ENCODE data around the gene TBL1XR1. TPM values are rescaled to one million over a fixed set of nuclear protein-coding genes. Genes with fewer than 3 reads are reported as not detected.
A peak's percentile ranks its signal among the peaks of the same experiment; 100 is the strongest.

Gene TBL1XR1
- total and polyA plus RNA-seq, 2 of the 8 experiments (the other 6 are each of a cell fraction or from before 2014, with no cell fraction given): 28.1 to 147 TPM

GRCh38 chr3:177181418-177181817, 15.9 kb downstream of the TBL1XR1 start:
- H3K4me3 ChIP-seq (ENCODE audit: extremely low read depth in 1 of 4, insufficient read depth in 2 of 4, low read depth in 3 of 4, low read length in 4 of 4): no peak overlapping the region
- no peak overlapping the region for H4K8ac ChIP-seq (ENCODE audit: extremely low read depth, insufficient read depth, low read length)
- H3K18ac ChIP-seq (ENCODE audit: extremely low read depth, low read length): no peak overlapping the region
- WGBS, 2 experiments (ENCODE audit: extremely low coverage in 1 of 2, insufficient coverage in 1 of 2, insufficient read length in 1 of 2, insufficient replicate concordance in 2 of 2, low coverage in 1 of 2, low lambda C conversion rate in 2 of 2, missing lambda C conversion rate in 1 of 2): 85% methylated on average over 4 of the region's 5 CpGs; no CpG with 5 or more reads in 1 of the 2 experiments
- H3K27me3 ChIP-seq (replicated peaks in 1 of 4; ENCODE audit: control insufficient read depth in 3 of 4, extremely low read depth in 1 of 4, insufficient read depth in 3 of 4, low read length in 3 of 4): no peaks in the 10 kb centered on the region
- H3K23ac ChIP-seq (ENCODE audit: insufficient read length): no peak overlapping the region
- H3K79me1 ChIP-seq (ENCODE audit: low read depth, low read length): no peaks in the 10 kb centered on the region; the same call in 1 of the 2 replicates
- no peak overlapping the region for H2BK120ac ChIP-seq (replicated peaks; ENCODE audit: low read depth, low read length)
- ChIA-PET CTCF (ENCODE audit: partially characterized antibody) (interaction anchor here (1.2 kb wide), 1 partner anchor 10 kb away, joined by 4 read pairs; no protein-coding TSS in a partner anchor), POLR2A (ENCODE audit: partially characterized antibody) (interaction anchor here (1.0 to 2.3 kb wide), 2 partner anchors 11 to 12 kb away, joined by 3 to 6 read pairs; no protein-coding TSS in a partner anchor)
- H3K4me1 ChIP-seq (replicated peaks in 1 of 4; ENCODE audit: control insufficient read depth in 3 of 4, insufficient read depth in 4 of 4, low read length in 3 of 4): peaks cover 0 to 6% (median under 1%) of the 10 kb centered on the region in 4 experiments; a peak in 3 of 7 replicates
- H3K4me2 ChIP-seq (ENCODE audit: insufficient read depth in 1 of 2, low read depth in 2 of 2, low read length in 2 of 2): no peak overlapping the region
- no peak overlapping the region for H2BK20ac ChIP-seq (ENCODE audit: low read length)
- peaks cover 82 to 100% of the 10 kb centered on the region in 2 experiments for H3K79me2 ChIP-seq (ENCODE audit: control insufficient read depth in 1 of 2, insufficient read depth in 2 of 2, low read length in 2 of 2)
- peaks cover 24 to 36% of the 10 kb centered on the region in 2 experiments for H4K20me1 ChIP-seq (replicated peaks in 1 of 2; ENCODE audit: control insufficient read depth in 1 of 2, insufficient read depth in 2 of 2, low read length in 2 of 2)
- no peak overlapping the region for H4K91ac ChIP-seq (replicated peaks; ENCODE audit: insufficient read length, low read length)
- H2BK5ac ChIP-seq (ENCODE audit: low read depth, low read length): no peak overlapping the region
- no peak overlapping the region for H3K14ac ChIP-seq (ENCODE audit: insufficient read length)
- H2AFZ ChIP-seq (ENCODE audit: low read length): no peak overlapping the region
- H2BK12ac ChIP-seq (ENCODE audit: low read depth, low read length): no peak overlapping the region
- no peaks in the 10 kb centered on the region for H3K36me3 ChIP-seq (ENCODE audit: control insufficient read depth in 2 of 4, insufficient read depth in 4 of 4, low read length in 3 of 4)
- H3K9me3 ChIP-seq (ENCODE audit: insufficient read depth in 2 of 2, low read depth in 1 of 2, low read length in 1 of 2): no peaks in the 10 kb centered on the region
- no peak overlapping the region for H4K5ac ChIP-seq (ENCODE audit: insufficient read length, low read depth, low read length)
- no peak overlapping the region for H3K56ac ChIP-seq (replicated peaks; ENCODE audit: insufficient read length, low read depth, low read length)
- no peak overlapping the region for H3K27ac ChIP-seq (ENCODE audit: low read depth, low read length)
- H3K23me2 ChIP-seq (ENCODE audit: low read depth, low read length): no peaks in the 10 kb centered on the region
- no peak overlapping the region for H3K9ac ChIP-seq (replicated peaks in 1 of 4; ENCODE audit: extremely low read depth in 1 of 4, low read depth in 3 of 4, low read length in 3 of 4)
- no peak for FAIRE-seq
- no peak overlapping the region for H2BK15ac ChIP-seq (ENCODE audit: low read length)
- peak overlapping the region; percentile 9; the same call in 1 of the 2 replicates for H2AK5ac ChIP-seq (ENCODE audit: low read depth, low read length)
- H3K4ac ChIP-seq (replicated peaks; ENCODE audit: insufficient read length, low read depth, low read length): no peak overlapping the region
- DNase-seq (ENCODE audit: low read depth in 1 of 2, low spot score in 2 of 2): no peak
- TF ChIP-seq NANOG (IDR thresholded peaks at IDR 0.05; ENCODE audit: insufficient read depth, low read depth, low read length, poor library complexity, severe bottlenecking): no peak
- TF ChIP-seq SIX5 (IDR thresholded peaks at IDR 0.05; ENCODE audit: low read depth, low read length): no peak
- no peak for TF ChIP-seq EGR1 (IDR thresholded peaks at IDR 0.05; ENCODE audit: borderline replicate concordance, low read depth, low read length)
- no peak for TF ChIP-seq SUZ12 (IDR thresholded peaks at IDR 0.05; ENCODE audit: low read length)
- no peak for TF ChIP-seq HDAC6 (IDR thresholded peaks at IDR 0.05; ENCODE audit: low read depth, low read length)
- no peak for TF ChIP-seq CHD1 (IDR thresholded peaks at IDR 0.05; ENCODE audit: low read depth, low read length)
- no peak for TF ChIP-seq GTF2F1 (IDR thresholded peaks at IDR 0.05; ENCODE audit: borderline replicate concordance, low read depth, low read length)
- no peak for TF ChIP-seq SP1 (IDR thresholded peaks at IDR 0.05; ENCODE audit: low read depth, low read length)
- no peak for TF ChIP-seq RXRA (IDR thresholded peaks at IDR 0.05; ENCODE audit: insufficient read depth, low read depth, low read length)
- no peak for TF ChIP-seq POU5F1 (IDR thresholded peaks at IDR 0.05; ENCODE audit: low read depth, low read length)
- no peak for TF ChIP-seq RAD21 (IDR thresholded peaks at IDR 0.05 in 1 of 2, conservative IDR thresholded peaks at IDR 0.05 in 1 of 2; ENCODE audit: low read depth in 2 of 2, low read length in 2 of 2)
- TF ChIP-seq TAF7 (optimal IDR thresholded peaks at IDR 0.05; ENCODE audit: borderline replicate concordance, low read depth, low read length): no peak
- TF ChIP-seq FOSL1 (IDR thresholded peaks at IDR 0.05; ENCODE audit: insufficient read depth, low read depth, low read length): no peak
- TF ChIP-seq CTBP2 (IDR thresholded peaks at IDR 0.05; ENCODE audit: borderline replicate concordance, insufficient read depth, insufficient read length, low read length): no peak

All from H1 (cell line).